ENCODE measurements around the gene ATP23. TPM values are rescaled to one million over a fixed set of nuclear protein-coding genes. Genes with fewer than 3 reads are reported as not detected.

The ATP23 gene
- total RNA-seq, 1 experiment from 2014 or later, result 9.1 TPM

- intact Hi-C loops (cut with micrococcal nuclease), result no loop called here
- Histone ChIP-seq H3K9me3 (ENCODE audit: control insufficient read depth in 1 of 2, insufficient read depth in 1 of 2, low read depth in 1 of 2, low read length in 2 of 2) (no peaks in the 10 kb centered on the region), H3K27ac (ENCODE audit: low read depth, low read length) (no peak overlapping the region), H2AFZ (ENCODE audit: low read depth, low read length, poor library complexity, severe bottlenecking) (no peak overlapping the region), H3K4me3 (replicated peaks in 1 of 2; ENCODE audit: low read depth in 1 of 2, low read length in 2 of 2) (no peak overlapping the region), H4K20me1 (ENCODE audit: insufficient read depth) (no peaks in the 10 kb centered on the region), H3K4me1 (ENCODE audit: control insufficient read depth in 1 of 2, insufficient read depth in 2 of 2, low read length in 2 of 2) (no peaks in the 10 kb centered on the region), H3K79me2 (ENCODE audit: insufficient read depth, low read length) (no peaks in the 10 kb centered on the region), H3K4me2 (ENCODE audit: low read length) (no peak overlapping the region), H3K27me3 (ENCODE audit: insufficient read depth, low read length) (no peaks in the 10 kb centered on the region), H3K9me2 (ENCODE audit: insufficient read depth) (no peaks in the 10 kb centered on the region), H3K9ac (ENCODE audit: low read length) (no peak overlapping the region), H3K36me3 (ENCODE audit: control insufficient read depth in 1 of 2, insufficient read depth in 2 of 2, low read length in 2 of 2) (no peaks in the 10 kb centered on the region)
- TF ChIP-seq CEBPB (IDR thresholded peaks at IDR 0.05; ENCODE audit: low read depth) (no peak), EZH2 (IDR thresholded peaks at IDR 0.05) (no peak), ELF1 (IDR thresholded peaks at IDR 0.05; ENCODE audit: borderline replicate concordance, low read depth) (no peak), RAD21 (IDR thresholded peaks at IDR 0.05; ENCODE audit: low read depth) (no peak), EZH2phosphoT487 (IDR thresholded peaks at IDR 0.05; ENCODE audit: borderline replicate concordance) (no peak), ZBTB33 (IDR thresholded peaks at IDR 0.05; ENCODE audit: extremely low read depth, insufficient replicate concordance, low read length) (no peak), SRF (IDR thresholded peaks at IDR 0.05; ENCODE audit: low read depth) (no peak), EGR1 (IDR thresholded peaks at IDR 0.05; ENCODE audit: low read depth) (no peak), CBX3 (IDR thresholded peaks at IDR 0.05; ENCODE audit: low read depth) (no peak), POLR2AphosphoS5 (IDR thresholded peaks at IDR 0.05; ENCODE audit: low read depth, low read length) (no peak), ZNF274 (IDR thresholded peaks at IDR 0.05; ENCODE audit: low read depth, low read length) (no peak), SP1 (IDR thresholded peaks at IDR 0.05; ENCODE audit: low read depth) (no peak), POLR2A (IDR thresholded peaks at IDR 0.05; ENCODE audit: borderline replicate concordance, extremely low read depth, insufficient read depth, insufficient read length) (no peak), YY1 (IDR thresholded peaks at IDR 0.05; ENCODE audit: extremely low read depth, insufficient replicate concordance, low read depth, low read length) (no peak), FOSL1 (IDR thresholded peaks at IDR 0.05; ENCODE audit: low read depth) (no peak), CTCF (IDR thresholded peaks at IDR 0.05 in 2 of 3, conservative IDR thresholded peaks at IDR 0.05 in 1 of 3; ENCODE audit: borderline replicate concordance in 1 of 3, insufficient read depth in 1 of 3, low read depth in 2 of 3, low read length in 2 of 3) (no peak), TCF7L2 (IDR thresholded peaks at IDR 0.05; ENCODE audit: borderline replicate concordance, extremely low read depth, insufficient read depth, insufficient read length) (no peak), JUND (IDR thresholded peaks at IDR 0.05) (no peak), ZFX (IDR thresholded peaks at IDR 0.05) (no peak), ATF3 (IDR thresholded peaks at IDR 0.05) (no peak)
- RAD21 ChIA-PET (ENCODE audit: low non-redundant PET in 1 of 2, low total read pairs in 2 of 2, uncharacterized antibody in 2 of 2, unreplicated experiment in 2 of 2), result no interaction called here
- no peak for DNase-seq (ENCODE audit: low read depth, low spot score)
- POLR2A ChIA-PET, result no interaction called here
- ATAC-seq, result no peak
- BruUV-seq (replicated peaks), result no TSS peak
- CTCF ChIA-PET, result interaction anchor here (2.0 kb wide), 1 partner anchor 65 kb away, joined by 6 read pairs; no protein-coding TSS in a partner anchor
Observed at GRCh38 chr12:57897286-57897974, 43.9 kb upstream of the ATP23 start.
